Spleen (tissue), 11 donors: ENCODE results near the gene PEX11B. TPM values are rescaled to one million over a fixed set of nuclear protein-coding genes. Genes with fewer than 3 reads are reported as not detected.

ENCODE experiments used
- DNase-seq: peaks from one replicate; pipeline ENCODE4 v3.0.0-alpha.2; 2020
- H3K27ac ChIP-seq, 8 donors: fragments of 200-600 bp; sonication (generic) in 7 of 8; 1 replicate in 4 of 8; 2 replicates in 4 of 8; pipeline versions ENCODE4 v1.5.0 to v1.8.0; 2016 to 2021; ENCODE audit warnings: inconsistent platforms in 4 of 8, mild to moderate bottlenecking in 4 of 8, moderate library complexity in 1 of 8
- H3K27me3 ChIP-seq, 7 donors: fragments of 200-600 bp; sonication (generic) in 6 of 7; replicated peaks in 1 of 7; 1 replicate in 4 of 7; 2 replicates in 3 of 7; pipeline versions ENCODE4 v1.5.0 to v1.8.0; 2016 to 2021; ENCODE audit warnings: inconsistent platforms in 3 of 7, mild to moderate bottlenecking in 1 of 7
- H3K36me3 ChIP-seq, 6 donors: fragments of 200-600 bp; sonication (generic) in 5 of 6; 1 replicate in 4 of 6; 2 replicates in 2 of 6; pipeline versions ENCODE4 v1.5.0 to v1.8.0; 2016 to 2021; ENCODE audit warnings: inconsistent platforms in 2 of 6
- H3K4me1 ChIP-seq, 6 donors: fragments of 200-600 bp; sonication (generic) in 5 of 6; 1 replicate in 3 of 6; 2 replicates in 3 of 6; pipeline versions ENCODE4 v1.5.0 to v1.8.0; 2016 to 2021; ENCODE audit warnings: inconsistent platforms in 3 of 6
- H3K4me3 ChIP-seq, 8 donors: fragments of 200-600 bp; sonication (generic) in 7 of 8; 1 replicate in 4 of 8; 2 replicates in 4 of 8; pipeline versions ENCODE4 v1.5.0 to v1.8.0; 2016 to 2021; ENCODE audit warnings: inconsistent platforms in 4 of 8, mild to moderate bottlenecking in 4 of 8, moderate library complexity in 2 of 8
- H3K9me3 ChIP-seq, 8 donors: fragments of 200-600 bp; sonication (generic) in 7 of 8; 1 replicate in 4 of 8; 2 replicates in 4 of 8; pipeline versions ENCODE4 v1.5.0 to v1.8.0; 2016 to 2021; ENCODE audit warnings: inconsistent platforms in 4 of 8
- POLR2A ChIP-seq, 3 donors: fragments of 450-650 bp; IDR thresholded peaks; one replicate each; pipeline ENCODE4 v1.5.1; 2017; ENCODE audit warnings: antibody characterized with exemption in 3 of 3, mild to moderate bottlenecking in 1 of 3
- POLR2AphosphoS5 ChIP-seq, 3 donors: sonication (generic); formaldehyde crosslinking; IDR thresholded peaks; one replicate each; pipeline ENCODE4 v1.5.1; 2017; ENCODE audit warnings: antibody characterized with exemption in 3 of 3
- WGBS, 5 donors: extraction: QIAGEN DNeasy Blood & Tissue Kit in 3 of 5; methylation state at CpG; one replicate each; pipeline versions ENCODE4 v1.1.5 to v1.1.7; 2013 to 2018; 5-methylcytosine and 5-hydroxymethylcytosine counted together
- intact Hi-C: fragments of 100-400 bp; cut with DNase I; formaldehyde crosslinking; loops from one replicate; pipeline ENCODE4 v1.15.0; 2023; ENCODE audit warnings: low total_unique reads
- polyA plus RNA-seq, 3 donors: library from polyadenylated mRNA; stranded (reverse); fragments of 200-250 nt; gene quantifications; one replicate each; pipeline ENCODE4 v1.2.1, GENCODE V29; 2013
- total RNA-seq, 7 donors: library from RNA; depleted of rRNA in 3 of 7; stranded (reverse); fragments of >200 nt in 3 of 7; fragmentation: NEBNext Ultra II Directional in 4 of 7; extraction: Animal tissue kit (Norgen Biotek cat#: 25700) in 4 of 7; gene quantifications; one replicate each; pipeline versions ENCODE4 v1.1.0 to v1.2.1, GENCODE V29; 2016 to 2021
- TF ChIP-seq, protein P1 (sequence below), 11 experiments: fragments of 200-600 bp in 7 of 11; fragments of 450-650 bp in 4 of 11; sonication (generic) in 4 of 11; IDR thresholded peaks in 8 of 11; conservative IDR thresholded peaks in 3 of 11; 1 replicate in 7 of 11; 2 replicates in 4 of 11; pipeline versions ENCODE4 v1.4.0 to v1.8.0; 2016 to 2021; ENCODE audit warnings: antibody characterized with exemption in 11 of 11, inconsistent platforms in 4 of 11, mild to moderate bottlenecking in 1 of 11
- donor health status: healthy with polysubstance abuse.
- donor health status: DM: no; HTN: no; CAD: no; lungs with moderate emphysema.
- donor health status: DM: no; HTN: no; CAD: no.
- donor health status: Bipolar disorder and iron deficiency.
- donor health status: healthy.
- donor health status: DM: no; HTN: no; CAD: no.
- donor health status: DM: yes; HTN: yes; CAD: no.

PEX11B gene
- total and polyA plus RNA-seq, 10 donors: 20.3 to 35.4 (median 27.4) TPM

DNA sequence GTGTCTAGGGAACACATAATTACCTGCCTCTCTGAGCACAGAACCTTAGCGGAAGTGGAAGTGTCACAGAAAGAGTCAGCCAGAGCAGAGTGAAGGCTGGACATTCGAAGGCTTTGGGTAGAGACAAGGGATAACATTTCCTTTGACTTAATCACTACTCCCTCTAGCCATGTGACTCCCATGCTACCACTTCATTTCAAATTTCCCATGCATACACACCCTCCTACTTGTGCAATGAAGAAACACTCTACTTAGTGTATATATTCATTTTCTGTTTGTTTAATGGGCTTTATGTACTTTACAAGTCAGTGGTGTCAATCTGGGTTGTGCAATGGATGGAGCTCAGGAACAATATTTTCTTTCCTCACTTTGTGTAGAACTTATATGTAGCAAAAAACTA is 39.8 kb downstream of the PEX11B start:
- Histone ChIP-seq H3K4me3 (no peak overlapping the region), H3K27ac (no peak overlapping the region), H3K27me3 (peaks cover 0 to 13% (median 0%) of the 10 kb centered on the region in 7 donors), H3K4me1 (no peaks in the 10 kb centered on the region), H3K36me3 (no peaks in the 10 kb centered on the region), H3K9me3 (no peaks in the 10 kb centered on the region)
- TF ChIP-seq POLR2A (IDR thresholded peaks at IDR 0.05): no peak
- no peak for TF ChIP-seq POLR2AphosphoS5 (IDR thresholded peaks at IDR 0.05)
- TF ChIP-seq, protein P1, sequence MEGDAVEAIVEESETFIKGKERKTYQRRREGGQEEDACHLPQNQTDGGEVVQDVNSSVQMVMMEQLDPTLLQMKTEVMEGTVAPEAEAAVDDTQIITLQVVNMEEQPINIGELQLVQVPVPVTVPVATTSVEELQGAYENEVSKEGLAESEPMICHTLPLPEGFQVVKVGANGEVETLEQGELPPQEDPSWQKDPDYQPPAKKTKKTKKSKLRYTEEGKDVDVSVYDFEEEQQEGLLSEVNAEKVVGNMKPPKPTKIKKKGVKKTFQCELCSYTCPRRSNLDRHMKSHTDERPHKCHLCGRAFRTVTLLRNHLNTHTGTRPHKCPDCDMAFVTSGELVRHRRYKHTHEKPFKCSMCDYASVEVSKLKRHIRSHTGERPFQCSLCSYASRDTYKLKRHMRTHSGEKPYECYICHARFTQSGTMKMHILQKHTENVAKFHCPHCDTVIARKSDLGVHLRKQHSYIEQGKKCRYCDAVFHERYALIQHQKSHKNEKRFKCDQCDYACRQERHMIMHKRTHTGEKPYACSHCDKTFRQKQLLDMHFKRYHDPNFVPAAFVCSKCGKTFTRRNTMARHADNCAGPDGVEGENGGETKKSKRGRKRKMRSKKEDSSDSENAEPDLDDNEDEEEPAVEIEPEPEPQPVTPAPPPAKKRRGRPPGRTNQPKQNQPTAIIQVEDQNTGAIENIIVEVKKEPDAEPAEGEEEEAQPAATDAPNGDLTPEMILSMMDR (IDR thresholded peaks at IDR 0.05 in 8 of 11, conservative IDR thresholded peaks at IDR 0.05 in 3 of 11): no peak
- WGBS, 5 donors: 79 to 88% (median 85%) methylated on average over 2 of the region's 2 CpGs
- DNase-seq: no peak
- intact Hi-C loops: no loop called here

DNA sequence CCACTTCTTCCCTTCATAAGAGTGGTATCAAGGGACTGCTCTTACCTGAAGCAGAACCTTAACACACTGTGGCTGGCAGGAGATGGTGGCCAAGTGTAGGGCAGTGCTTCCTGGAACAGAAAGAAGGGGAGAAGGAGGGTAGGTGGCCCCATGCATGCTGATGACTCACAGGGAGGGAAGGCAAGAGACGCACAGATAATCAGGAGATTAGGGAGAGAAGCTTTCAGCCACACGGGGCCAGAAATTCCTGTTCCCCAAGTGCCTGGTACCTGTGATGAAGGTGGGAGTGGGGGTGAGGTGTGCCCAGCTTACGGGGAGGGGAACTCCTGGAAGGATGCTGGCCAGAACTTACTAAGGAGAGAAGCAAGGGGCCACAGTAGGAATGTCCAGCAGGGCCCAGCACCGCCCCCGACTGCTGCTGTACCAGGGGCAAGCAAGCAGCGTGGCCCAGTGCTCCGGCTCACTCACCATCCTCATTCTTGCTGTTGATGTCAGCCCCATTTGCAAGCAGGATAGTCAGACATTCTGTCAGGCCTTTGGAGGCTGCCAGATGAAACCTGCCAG is 40.5 kb downstream of the PEX11B start:
- H3K4me3 ChIP-seq: no peak overlapping the region
- H3K9me3 ChIP-seq: no peaks in the 10 kb centered on the region
- intact Hi-C loops: no loop called here
- no peak overlapping the region for H3K27ac ChIP-seq
- TF ChIP-seq, protein P1 (IDR thresholded peaks at IDR 0.05 in 8 of 11, conservative IDR thresholded peaks at IDR 0.05 in 3 of 11): no peak
- TF ChIP-seq POLR2AphosphoS5 (IDR thresholded peaks at IDR 0.05): no peak
- no peak for TF ChIP-seq POLR2A (IDR thresholded peaks at IDR 0.05)
- 82 to 91% (median 89%) methylated on average over 7 of the region's 7 CpGs for WGBS, 5 donors
- DNase-seq: no peak
- peaks cover 0 to 2% (median 0%) of the 10 kb centered on the region in 6 donors for H3K4me1 ChIP-seq
- H3K36me3 ChIP-seq: no peaks in the 10 kb centered on the region
- peaks cover 0 to 10% (median 0%) of the 10 kb centered on the region in 7 donors for H3K27me3 ChIP-seq

DNA sequence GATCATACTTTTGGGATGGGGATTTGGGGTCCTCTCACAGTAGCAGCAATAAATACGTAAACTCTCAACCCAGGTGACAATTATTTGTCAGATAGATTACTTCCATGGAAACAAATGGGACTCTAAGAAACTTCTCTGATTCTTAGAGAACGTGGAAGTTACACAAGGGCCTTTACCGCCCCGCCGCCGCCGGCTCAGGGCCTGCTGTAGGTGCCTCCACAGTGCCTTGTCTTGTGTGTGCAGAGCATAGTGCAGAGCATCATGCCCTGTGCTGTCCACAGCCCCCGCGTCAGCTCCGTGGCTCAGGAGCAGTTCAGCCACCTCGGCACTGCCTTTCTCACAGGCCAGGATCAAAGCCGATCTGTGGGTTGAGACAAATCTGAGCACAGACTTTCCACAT is 43.9 kb downstream of the PEX11B start:
- intact Hi-C loops: no loop called here
- TF ChIP-seq POLR2AphosphoS5 (IDR thresholded peaks at IDR 0.05) (no peak), POLR2A (IDR thresholded peaks at IDR 0.05) (no peak)
- TF ChIP-seq, protein P1 (IDR thresholded peaks at IDR 0.05 in 8 of 11, conservative IDR thresholded peaks at IDR 0.05 in 3 of 11): no peak
- no peaks in the 10 kb centered on the region for H3K9me3 ChIP-seq
- DNase-seq: no peak
- H3K27ac ChIP-seq: no peak overlapping the region
- 69 to 93% (median 86%) methylated on average over 12 of the region's 12 CpGs for WGBS, 5 donors
- no peak overlapping the region for H3K4me3 ChIP-seq
- peaks cover 0 to 25% (median 16%) of the 10 kb centered on the region in 6 donors for H3K4me1 ChIP-seq
- no peaks in the 10 kb centered on the region for H3K36me3 ChIP-seq
- peaks cover 0 to 12% (median 0%) of the 10 kb centered on the region in 7 donors for H3K27me3 ChIP-seq

DNA sequence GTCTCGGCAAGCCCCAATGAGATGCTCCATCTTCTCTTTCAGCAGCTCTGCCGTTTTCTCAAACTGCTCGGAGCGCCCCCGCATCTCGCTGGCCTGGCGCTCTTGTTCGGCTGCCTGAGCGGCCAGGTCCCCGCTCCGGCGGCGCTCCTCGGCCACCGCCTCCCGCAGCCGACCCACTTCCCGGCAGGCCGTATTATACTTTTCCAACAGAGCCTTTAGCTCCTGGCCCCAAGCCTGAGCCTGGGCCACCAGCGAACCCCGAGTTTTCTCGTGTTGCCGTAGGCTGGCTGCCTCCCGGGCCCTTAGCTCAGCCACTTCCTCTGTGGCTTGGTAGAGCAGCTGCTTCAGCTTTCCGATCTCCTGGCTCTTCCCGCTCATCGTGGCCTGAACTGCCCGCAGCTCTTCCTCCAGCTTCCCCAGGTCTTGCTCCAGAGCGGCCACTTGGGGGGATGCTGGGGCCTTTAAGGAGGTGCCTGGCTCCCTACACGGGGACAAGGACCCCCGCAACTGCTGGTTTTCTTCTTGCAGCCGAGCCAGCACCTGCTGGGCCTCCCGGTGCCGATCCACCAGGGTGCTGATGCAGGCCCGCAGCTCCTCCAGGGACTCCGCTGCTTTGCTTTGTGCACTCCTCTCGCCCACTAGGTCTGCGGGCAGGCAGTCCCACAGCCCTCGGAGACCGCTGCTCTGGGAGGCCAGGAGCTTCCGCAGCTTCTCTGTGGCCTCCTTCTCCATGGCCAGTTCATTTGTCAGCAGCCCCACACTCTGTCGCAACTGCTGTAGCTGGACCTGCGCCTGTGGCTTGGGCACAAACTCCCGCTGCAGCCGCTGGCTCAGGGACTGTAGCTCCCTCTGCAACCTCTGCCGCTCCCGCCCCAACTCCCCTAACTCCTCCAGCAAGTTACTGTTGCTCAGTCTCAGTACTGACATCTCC is 46.3 kb downstream of the PEX11B start:
- Histone ChIP-seq H3K36me3 (no peaks in the 10 kb centered on the region), H3K4me1 (peaks cover 0 to 28% (median 16%) of the 10 kb centered on the region in 6 donors), H3K27ac (peak overlapping the region in 7 of 8 donors; percentile 45 to 76 (median 68)), H3K9me3 (no peaks in the 10 kb centered on the region), H3K27me3 (peaks cover 0 to 12% (median 0%) of the 10 kb centered on the region in 7 donors), H3K4me3 (peak overlapping the region; percentile 8 to 59 (median 33))
- peak; percentile 91 for DNase-seq
- TF ChIP-seq POLR2AphosphoS5 (IDR thresholded peaks at IDR 0.05) (peak in 2 of 3 donors; percentile 48 to 59), POLR2A (IDR thresholded peaks at IDR 0.05) (no peak)
- TF ChIP-seq, protein P1 (IDR thresholded peaks at IDR 0.05 in 8 of 11, conservative IDR thresholded peaks at IDR 0.05 in 3 of 11): no peak
- intact Hi-C loops: no loop called here
- 19 to 34% (median 23%) methylated on average over 35 to 47 of the region's 47 CpGs for WGBS, 5 donors
